Pancreas (tissue), 10 donors: Measurements from ENCODE around the gene TMEM272. TPM values are rescaled to one million over a fixed set of nuclear protein-coding genes. Genes with fewer than 3 reads are reported as not detected.
A peak's percentile ranks its signal among the peaks of the same experiment; 100 is the strongest.

Experiments used
- ATAC-seq, 4 donors: fragments of 200-7000 bp; cut with Tn5 transposase; one replicate each; pipeline versions ENCODE4 v1.8.0 to v1.9.1; 2020; ENCODE audit warnings: mild to moderate bottlenecking in 4 of 4, moderate library complexity in 4 of 4
- DNase-seq, 6 donors: peaks; one replicate each; pipeline ENCODE4 v3.0.0-alpha.2; 2020
- FAIRE-seq: peaks from 2 replicates; lab custom pipeline; 2012; peaks lifted over from hg19 to GRCh38; lab: Jason Lieb, UNC
- H3K27ac ChIP-seq, 4 donors: fragments of 200-600 bp; sonication (generic); 1 replicate in 3 of 4; 2 replicates in 1 of 4; pipeline versions ENCODE4 v1.5.0 to v1.8.0; 2020
- H3K27me3 ChIP-seq, 4 donors: fragments of 200-600 bp; one replicate each; pipeline ENCODE4 v1.8.0; 2021
- H3K36me3 ChIP-seq, 3 donors: fragments of 200-600 bp; sonication (generic) in 1 of 3; one replicate each; pipeline versions ENCODE4 v1.5.0 to v1.8.0; 2020 to 2021
- H3K4me1 ChIP-seq, 3 donors: fragments of 200-600 bp; one replicate each; pipeline ENCODE4 v1.8.0; 2021
- H3K4me3 ChIP-seq, 4 donors: fragments of 200-600 bp; sonication (generic) in 2 of 4; one replicate each; pipeline versions ENCODE4 v1.5.0 to v1.8.0; 2020 to 2021
- H3K9me3 ChIP-seq, 4 donors: fragments of 200-600 bp; one replicate each; pipeline ENCODE4 v1.8.0; 2021
- WGBS, 2 donors: extraction: QIAGEN DNeasy Blood & Tissue Kit; methylation state at CpG; one replicate each; pipeline ENCODE4 v1.1.7; 2013; 5-methylcytosine and 5-hydroxymethylcytosine counted together
- intact Hi-C, 3 donors: fragments of 100-400 bp; cut with DNase I; formaldehyde crosslinking; loops; one replicate each; pipeline versions ENCODE4 v1.11.1 to v1.14.2; 2022
- polyA plus RNA-seq, 2 donors: library from polyadenylated mRNA; stranded (reverse); fragments of 200-250 nt; gene quantifications; one replicate each; pipeline ENCODE4 v1.2.3, GENCODE V29; 2013
- total RNA-seq, 6 donors: library from RNA; stranded (reverse); fragmentation: NEBNext Ultra II Directional in 4 of 6; extraction: Animal tissue kit (Norgen Biotek cat#: 25700) in 4 of 6; gene quantifications; one replicate each; pipeline versions ENCODE4 v1.2.1 to v1.2.4, GENCODE V29; 2021 to 2023
- TF ChIP-seq, protein P1 (sequence below), 4 donors: fragments of 200-600 bp; sonication (generic) in 3 of 4; IDR thresholded peaks; one replicate each; pipeline versions ENCODE4 v1.5.0 to v1.8.0; 2021; ENCODE audit warnings: antibody characterized with exemption in 4 of 4
- donor health status: healthy with polysubstance abuse.
- donor health status: DM: no; HTN: no; CAD: no; lungs with moderate emphysema.
- donor health status: DM: no; HTN: no; CAD: no.
- donor health status: control.
- donor health status: control.
- donor health status: Bipolar disorder and iron deficiency.
- donor health status: DM: yes; HTN: yes; CAD: no.
- donor health status: DM: no; HTN: no; CAD: no.
- donor health status: DM: no; HTN: no; CAD: no.
- donor health status: DM: yes; HTN: yes; CAD: no.

TMEM272 gene
- total and polyA plus RNA-seq, 8 donors: 0.04 to 0.16 (median 0.09) TPM; not detected in 3

GRCh38 chr13:51805313-51805712 is 39.7 kb downstream of the TMEM272 start:
- DNase-seq: peak in 1 of 6 donors; percentile 12
- peak overlapping the region in 3 of 4 donors; percentile 71 to 93 (median 85) for H3K4me3 ChIP-seq

GRCh38 chr13:51804295-51805172 is 40.4 kb downstream of the TMEM272 start:
- Histone ChIP-seq H3K9me3 (no peaks in the 10 kb centered on the region), H3K27me3 (no peaks in the 10 kb centered on the region), H3K36me3 (no peaks in the 10 kb centered on the region), H3K4me3 (peak overlapping the region; percentile 52 to 93 (median 78)), H3K27ac (peak overlapping the region; percentile 100), H3K4me1 (peaks cover 19 to 45% (median 31%) of the 10 kb centered on the region in 3 donors)
- intact Hi-C loops: no loop called here
- DNase-seq (peak in 4 of 6 donors; percentile 47 to 71 (median 49)), FAIRE-seq (no peak), ATAC-seq (peak in 3 of 4 donors; percentile 1 to 5 (median 2))
- TF ChIP-seq, protein P1, sequence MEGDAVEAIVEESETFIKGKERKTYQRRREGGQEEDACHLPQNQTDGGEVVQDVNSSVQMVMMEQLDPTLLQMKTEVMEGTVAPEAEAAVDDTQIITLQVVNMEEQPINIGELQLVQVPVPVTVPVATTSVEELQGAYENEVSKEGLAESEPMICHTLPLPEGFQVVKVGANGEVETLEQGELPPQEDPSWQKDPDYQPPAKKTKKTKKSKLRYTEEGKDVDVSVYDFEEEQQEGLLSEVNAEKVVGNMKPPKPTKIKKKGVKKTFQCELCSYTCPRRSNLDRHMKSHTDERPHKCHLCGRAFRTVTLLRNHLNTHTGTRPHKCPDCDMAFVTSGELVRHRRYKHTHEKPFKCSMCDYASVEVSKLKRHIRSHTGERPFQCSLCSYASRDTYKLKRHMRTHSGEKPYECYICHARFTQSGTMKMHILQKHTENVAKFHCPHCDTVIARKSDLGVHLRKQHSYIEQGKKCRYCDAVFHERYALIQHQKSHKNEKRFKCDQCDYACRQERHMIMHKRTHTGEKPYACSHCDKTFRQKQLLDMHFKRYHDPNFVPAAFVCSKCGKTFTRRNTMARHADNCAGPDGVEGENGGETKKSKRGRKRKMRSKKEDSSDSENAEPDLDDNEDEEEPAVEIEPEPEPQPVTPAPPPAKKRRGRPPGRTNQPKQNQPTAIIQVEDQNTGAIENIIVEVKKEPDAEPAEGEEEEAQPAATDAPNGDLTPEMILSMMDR (IDR thresholded peaks at IDR 0.05): no peak
- WGBS, 2 donors: 8 to 12% methylated on average over 31 of the region's 31 CpGs

More at GRCh38 chr13:51805313-51805712, 39.7 kb downstream of the TMEM272 start:
- FAIRE-seq: no peak
- intact Hi-C loops: no loop called here
- Histone ChIP-seq H3K27ac (peak overlapping the region; percentile 100), H3K27me3 (no peaks in the 10 kb centered on the region), H3K4me1 (peaks cover 19 to 45% (median 31%) of the 10 kb centered on the region in 3 donors), H3K36me3 (no peaks in the 10 kb centered on the region), H3K9me3 (no peaks in the 10 kb centered on the region)
- TF ChIP-seq, protein P1 (IDR thresholded peaks at IDR 0.05): no peak
- WGBS, 2 donors: 58 to 62% methylated on average over 4 of the region's 4 CpGs
- ATAC-seq: no peak

DNA sequence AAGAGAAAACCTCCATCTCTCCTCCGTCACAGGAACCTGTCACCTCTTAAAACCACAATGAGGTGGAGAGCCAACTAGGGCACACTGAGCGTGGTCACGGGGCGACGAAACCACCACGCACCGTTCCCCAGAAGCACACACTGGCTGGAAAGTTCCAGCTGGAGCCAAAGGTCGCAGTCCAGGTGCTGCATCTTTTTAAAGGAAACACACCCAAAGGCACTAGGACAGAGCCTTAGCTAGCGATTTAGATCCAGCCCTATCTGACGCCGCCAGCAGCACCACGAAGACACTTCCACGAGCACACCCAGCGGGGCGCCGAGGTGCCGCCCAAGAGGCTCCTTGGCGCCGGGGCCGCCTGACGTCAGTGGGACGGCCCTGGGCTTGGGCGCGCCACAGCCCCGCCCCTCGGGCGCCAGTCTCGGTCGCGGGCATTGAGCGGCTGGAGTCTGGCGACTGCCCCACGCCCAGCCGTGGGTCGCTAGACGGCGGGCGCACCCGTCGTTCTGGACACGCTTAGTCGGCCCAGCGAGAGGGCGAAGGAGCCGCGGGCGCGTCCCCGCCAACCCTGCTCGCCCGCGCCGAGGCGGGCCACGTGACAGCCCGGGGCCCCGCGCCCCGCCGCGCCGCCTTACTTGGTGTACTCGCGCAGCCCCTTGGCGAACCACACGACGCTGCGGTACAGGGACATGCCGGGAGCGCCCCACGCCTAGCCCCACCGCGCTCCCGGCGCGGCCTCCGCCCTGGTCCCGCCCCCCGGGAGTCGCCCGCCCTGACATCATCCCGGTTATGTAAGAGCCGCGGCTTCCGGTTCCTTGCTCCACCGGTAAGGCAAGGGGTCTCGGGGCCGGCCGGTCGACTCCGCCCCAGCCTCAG is 41.3 kb downstream of the TMEM272 start, which contains the start of gene DHRS12:
TSS of gene DHRS12 (minus strand) at position 742 of the 873 bp plus-strand sequence. CDS start 4,504 bp downstream, outside the sequence.
- H3K36me3 ChIP-seq: no peaks in the 10 kb centered on the region
- DNase-seq (peak; percentile 91 to 97 (median 94)), FAIRE-seq (no peak), ATAC-seq (peak; percentile 75 to 85 (median 80))
- peaks cover 19 to 45% (median 31%) of the 10 kb centered on the region in 3 donors for H3K4me1 ChIP-seq
- intact Hi-C loops: no loop called here
- peak within 1 kb of the TSS; percentile 52 to 93 (median 78) for H3K4me3 ChIP-seq
- peak within 1 kb of the TSS; percentile 100 for H3K27ac ChIP-seq
- TF ChIP-seq, protein P1 (IDR thresholded peaks at IDR 0.05): no peak
- no peaks in the 10 kb centered on the region for H3K27me3 ChIP-seq
- WGBS, 2 donors: 0 to 1% methylated on average over 86 to 91 of the region's 91 CpGs
- H3K9me3 ChIP-seq: no peaks in the 10 kb centered on the region

- H3K27ac ChIP-seq: peak overlapping the region; percentile 100
- ATAC-seq: peak in 2 of 4 donors; percentile 0 to 1
- no peaks in the 10 kb centered on the region for H3K9me3 ChIP-seq
- peak overlapping the region in 3 of 4 donors; percentile 71 to 93 (median 85) for H3K4me3 ChIP-seq
- intact Hi-C loops: no loop called here
- H3K4me1 ChIP-seq: peaks cover 19 to 45% (median 31%) of the 10 kb centered on the region in 3 donors
- no peaks in the 10 kb centered on the region for H3K27me3 ChIP-seq
- 42 to 47% methylated on average over 9 of the region's 9 CpGs for WGBS, 2 donors
- no peaks in the 10 kb centered on the region for H3K36me3 ChIP-seq
- TF ChIP-seq, protein P1 (IDR thresholded peaks at IDR 0.05): no peak
- no peak for FAIRE-seq
- peak in 4 of 6 donors; percentile 32 to 53 (median 44) for DNase-seq
Measured at GRCh38 chr13:51802631-51803418, 42.2 kb downstream of the TMEM272 start.
